OCI-LY1 (cell line): ENCODE results near the gene RBPJL.

Experiments
- CTCF ChIP-seq: fragments of 200-600 bp; sonication (generic), shearing (Covaris generic); IDR thresholded peaks from 2 replicates; pipeline ENCODE4 v1.5.1; 2017; ENCODE audit warnings: mild to moderate bottlenecking, antibody characterized with exemption, low read length, moderate library complexity, mixed read lengths
- EZH2 ChIP-seq: fragments of 200-600 bp; sonication (generic), shearing (Covaris generic); IDR thresholded peaks from 2 replicates; pipeline ENCODE4 v1.8.0; 2017; ENCODE audit warnings: borderline replicate concordance, mixed run types, mild to moderate bottlenecking, antibody characterized with exemption, low read length, moderate library complexity, mixed read lengths

GRCh38 chr20:45312241-45312640 is 5.6 kb downstream of the RBPJL start:
- TF ChIP-seq CTCF (no peak), EZH2 (no peak)
